Body of pancreas (tissue), 4 donors: ENCODE data around the gene NCAPD2. TPM values are rescaled to one million over a fixed set of nuclear protein-coding genes. Genes with fewer than 3 reads are reported as not detected.
"Not testable (repeated sequence)": the region's sequence is repeated elsewhere in the genome, so short reads cannot be mapped to it uniquely, and the experiment has no call there.

Experiments
- ATAC-seq: fragments of 150-250 bp; one replicate; pipeline ENCODE4 v1.9.1; 2016
- DNase-seq, 4 donors: peaks; one replicate each; pipeline ENCODE4 v3.0.0-alpha.2; 2019
- H3K27ac ChIP-seq, 4 donors: fragments of 200-600 bp; sonication (generic); 1 replicate in 3 of 4; 2 replicates in 1 of 4; pipeline versions ENCODE4 v1.5.1 to v1.6.1; 2016 to 2019; ENCODE audit warnings: mild to moderate bottlenecking in 1 of 4, mixed read lengths in 1 of 4, moderate library complexity in 1 of 4
- H3K27me3 ChIP-seq, 2 donors: fragments of 200-600 bp; sonication (generic); one replicate each; pipeline ENCODE4 v1.6.0; 2016; ENCODE audit warnings: mild to moderate bottlenecking in 1 of 2
- H3K36me3 ChIP-seq, 2 donors: fragments of 200-600 bp; sonication (generic); replicated peaks in 1 of 2; 2 replicates each; pipeline ENCODE4 v1.5.1; 2016; ENCODE audit warnings: low read depth in 2 of 2; ENCODE audit not compliant: insufficient read depth in 1 of 2
- H3K4me1 ChIP-seq: fragments of 200-600 bp; sonication (generic); one replicate; pipeline ENCODE4 v1.6.0; 2016
- H3K4me3 ChIP-seq, 2 donors: fragments of 200-600 bp; sonication (generic); 1 replicate in 1 of 2; 2 replicates in 1 of 2; pipeline ENCODE4 v1.5.1; 2016 to 2019
- H3K9me3 ChIP-seq, 3 donors: fragments of 200-600 bp; sonication (generic); 1 replicate in 2 of 3; 2 replicates in 1 of 3; pipeline ENCODE4 v1.5.1; 2016
- POLR2A ChIP-seq, 3 donors: fragments of 450-650 bp; IDR thresholded peaks; one replicate each; pipeline ENCODE4 v1.6.1; 2016; ENCODE audit warnings: antibody characterized with exemption in 3 of 3, mild to moderate bottlenecking in 2 of 3
- WGBS, 2 donors: methylation state at CpG; one replicate each; pipeline ENCODE4 v1.1.5; 2017; 5-methylcytosine and 5-hydroxymethylcytosine counted together
- intact Hi-C: fragments of 100-400 bp; cut with DNase I; formaldehyde crosslinking; loops from one replicate; pipeline ENCODE4 v1.15.1; 2023
- total RNA-seq, 2 donors: library from RNA; depleted of rRNA; stranded (reverse); fragments of >200 nt; gene quantifications; one replicate each; pipeline ENCODE4 v1.1.0, GENCODE V29; 2016
- TF ChIP-seq, protein P1 (sequence below), 7 experiments: fragments of 450-650 bp in 4 of 7; fragments of 200-600 bp in 3 of 7; sonication (generic) in 3 of 7; IDR thresholded peaks; one replicate each; pipeline ENCODE4 v1.5.1; 2016 to 2019; ENCODE audit warnings: antibody characterized with exemption in 7 of 7

The NCAPD2 gene
- total RNA-seq, 2 donors from 2014 or later = 9.3 to 46.1 TPM

DNA sequence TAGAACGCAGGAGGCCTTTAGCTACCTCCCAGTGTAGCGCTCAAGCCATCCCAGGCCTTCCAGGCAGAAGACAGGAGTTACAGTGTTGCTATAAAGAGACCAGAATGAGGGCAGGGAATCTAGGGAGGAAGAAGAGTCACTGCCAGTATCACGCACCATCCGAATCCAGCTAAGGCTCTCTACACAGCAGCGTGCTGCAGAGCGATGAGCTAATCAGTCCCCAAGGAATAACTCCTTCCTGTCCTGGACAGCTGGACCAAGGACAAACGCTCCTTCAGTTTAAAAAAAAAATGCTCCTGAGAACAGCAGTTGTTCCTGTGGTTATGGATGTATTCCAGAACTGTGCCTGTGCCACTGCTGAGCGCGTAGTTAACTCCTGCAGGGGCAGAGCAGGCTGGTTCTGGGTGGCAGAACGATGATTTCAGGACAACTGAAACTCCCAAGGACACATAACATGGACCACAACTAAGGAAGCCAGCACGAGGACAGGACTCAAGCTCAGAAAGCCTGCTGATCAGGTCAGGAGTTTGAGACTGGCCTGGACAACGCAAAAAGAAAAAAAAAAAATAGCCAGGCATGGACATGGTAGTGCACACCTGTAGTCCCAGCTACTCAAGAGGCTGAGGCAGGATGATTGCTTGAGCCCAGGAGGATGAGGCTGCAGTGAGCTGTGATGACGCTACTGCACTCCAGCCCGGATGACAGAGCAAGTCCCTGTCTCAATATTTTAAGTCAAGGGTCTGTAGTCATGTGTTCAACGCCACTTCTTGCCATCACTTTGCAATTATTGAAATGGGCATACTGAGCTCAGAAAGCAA lies 59.4 kb downstream of the NCAPD2 start:
- Histone ChIP-seq H3K9me3 (no peaks in the 10 kb centered on the region), H3K4me1 (peaks cover 36% of the 10 kb centered on the region), H3K27ac (peak overlapping the region in 1 of 4 donors; percentile 35), H3K36me3 (no peaks in the 10 kb centered on the region), H3K27me3 (no peaks in the 10 kb centered on the region), H3K4me3 (no peak overlapping the region)
- peak; percentile 10 for ATAC-seq
- intact Hi-C loops = no loop called here
- TF ChIP-seq, protein P1, sequence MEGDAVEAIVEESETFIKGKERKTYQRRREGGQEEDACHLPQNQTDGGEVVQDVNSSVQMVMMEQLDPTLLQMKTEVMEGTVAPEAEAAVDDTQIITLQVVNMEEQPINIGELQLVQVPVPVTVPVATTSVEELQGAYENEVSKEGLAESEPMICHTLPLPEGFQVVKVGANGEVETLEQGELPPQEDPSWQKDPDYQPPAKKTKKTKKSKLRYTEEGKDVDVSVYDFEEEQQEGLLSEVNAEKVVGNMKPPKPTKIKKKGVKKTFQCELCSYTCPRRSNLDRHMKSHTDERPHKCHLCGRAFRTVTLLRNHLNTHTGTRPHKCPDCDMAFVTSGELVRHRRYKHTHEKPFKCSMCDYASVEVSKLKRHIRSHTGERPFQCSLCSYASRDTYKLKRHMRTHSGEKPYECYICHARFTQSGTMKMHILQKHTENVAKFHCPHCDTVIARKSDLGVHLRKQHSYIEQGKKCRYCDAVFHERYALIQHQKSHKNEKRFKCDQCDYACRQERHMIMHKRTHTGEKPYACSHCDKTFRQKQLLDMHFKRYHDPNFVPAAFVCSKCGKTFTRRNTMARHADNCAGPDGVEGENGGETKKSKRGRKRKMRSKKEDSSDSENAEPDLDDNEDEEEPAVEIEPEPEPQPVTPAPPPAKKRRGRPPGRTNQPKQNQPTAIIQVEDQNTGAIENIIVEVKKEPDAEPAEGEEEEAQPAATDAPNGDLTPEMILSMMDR (IDR thresholded peaks at IDR 0.05) = no peak
- TF ChIP-seq POLR2A (IDR thresholded peaks at IDR 0.05) = no peak
- 55 to 71% methylated on average over 15 of the region's 15 CpGs for WGBS, 2 donors
- DNase-seq = no peak

- ATAC-seq (peak; percentile 60), DNase-seq (peak; percentile 74 to 81 (median 76))
- Histone ChIP-seq H3K27me3 (no peaks in the 10 kb centered on the region), H3K4me1 (peaks cover 36% of the 10 kb centered on the region), H3K27ac (peak overlapping the region in 1 of 4 donors; percentile 43), H3K36me3 (peaks cover under 1 to 2% of the 10 kb centered on the region in 2 donors), H3K4me3 (no peak overlapping the region), H3K9me3 (no peaks in the 10 kb centered on the region)
- 48 to 56% methylated on average over 19 to 22 of the region's 22 CpGs for WGBS, 2 donors
- intact Hi-C loops = no loop called here
- TF ChIP-seq, protein P1 (IDR thresholded peaks at IDR 0.05) = peak in 6 of 7 experiments; percentile 36 to 60 (median 50)
- no peak for TF ChIP-seq POLR2A (IDR thresholded peaks at IDR 0.05)
These were observed 60.5 kb downstream of the NCAPD2 start for GRCh38 chr12:6554168-6555017.

DNA sequence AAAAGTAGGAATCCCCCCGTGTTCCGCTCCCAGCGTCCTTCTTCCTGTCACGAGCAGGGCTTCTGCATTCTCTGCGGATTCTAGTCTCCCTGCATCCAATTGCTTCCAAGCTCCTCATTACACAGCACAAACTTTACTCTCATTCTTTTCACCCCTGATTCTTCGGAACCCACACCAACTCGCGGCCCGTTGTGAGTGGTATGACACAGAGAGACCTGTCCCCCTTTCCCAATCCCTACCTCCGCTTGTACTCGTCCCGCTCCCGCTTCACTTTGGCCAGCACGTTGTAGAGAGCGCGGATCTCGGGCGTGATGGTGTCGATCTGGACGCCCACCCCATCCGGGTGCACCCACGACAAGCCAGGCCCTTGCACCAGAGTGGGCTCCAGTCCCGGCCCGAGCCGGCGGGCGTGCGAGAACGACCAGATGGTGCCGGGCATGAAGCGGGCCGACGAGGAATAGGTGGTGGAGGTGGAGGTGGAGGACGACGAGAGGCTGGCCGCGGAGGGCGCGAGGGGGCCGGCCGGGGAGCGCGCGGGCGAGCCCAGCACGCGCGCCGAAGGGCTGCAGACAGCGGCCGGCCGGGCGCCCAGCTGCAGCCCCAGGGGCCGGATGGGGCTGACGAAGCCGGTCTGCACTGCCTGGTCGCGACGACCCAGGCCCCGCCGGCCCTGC lies 61.3 kb downstream of the NCAPD2 start:
- ATAC-seq = peak; percentile 1
- peak overlapping the region in 1 of 4 donors; percentile 43 for H3K27ac ChIP-seq
- WGBS, 2 donors = 15 to 40% methylated on average over 21 to 45 of the region's 61 CpGs
- peaks cover 4 to 8% of the 10 kb centered on the region in 2 donors for H3K36me3 ChIP-seq
- intact Hi-C loops = no loop called here
- DNase-seq = no peak
- H3K4me3 ChIP-seq = peak overlapping the region in 1 of 2 donors; percentile 85
- H3K27me3 ChIP-seq = no peaks in the 10 kb centered on the region
- TF ChIP-seq, protein P1 (IDR thresholded peaks at IDR 0.05) = no peak
- no peak for TF ChIP-seq POLR2A (IDR thresholded peaks at IDR 0.05)
- H3K9me3 ChIP-seq = no peaks in the 10 kb centered on the region
- peaks cover 36% of the 10 kb centered on the region for H3K4me1 ChIP-seq

GRCh38 chr12:6556496-6556817 lies 62.6 kb downstream of the NCAPD2 start:
- H3K36me3 ChIP-seq = peaks cover 4 to 19% of the 10 kb centered on the region in 2 donors
- H3K27ac ChIP-seq, H3K4me3 ChIP-seq, DNase-seq, H3K27me3 ChIP-seq, intact Hi-C loops, H3K9me3 ChIP-seq, ATAC-seq: not testable (repeated sequence)
- WGBS, 2 donors = 77 to 94% methylated on average over 7 of the region's 7 CpGs
- peaks cover 36% of the 10 kb centered on the region for H3K4me1 ChIP-seq

DNA sequence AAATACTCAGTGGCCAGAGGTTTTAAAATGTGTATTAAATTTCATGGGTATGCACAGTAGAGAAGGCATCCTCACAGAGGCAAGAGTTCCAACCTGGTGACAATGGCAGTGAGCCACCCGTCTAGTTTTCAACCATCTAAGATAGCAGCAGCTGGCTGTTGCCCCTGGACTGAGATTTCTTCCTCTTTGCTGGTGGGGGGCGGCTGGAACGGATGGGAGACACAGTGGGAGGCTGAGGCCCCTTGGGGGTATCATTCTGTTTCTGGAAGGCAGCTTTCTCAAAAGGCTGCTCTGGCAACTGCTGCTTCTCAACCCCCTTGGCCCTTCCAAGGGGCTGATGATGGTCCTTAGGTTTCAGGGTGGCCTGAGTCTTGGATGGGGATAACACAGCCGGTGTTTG lies 63.0 kb downstream of the NCAPD2 start:
- Histone ChIP-seq H3K4me1 (peaks cover 35% of the 10 kb centered on the region), H3K27me3 (no peaks in the 10 kb centered on the region), H3K9me3 (no peaks in the 10 kb centered on the region), H3K36me3 (peaks cover 4 to 19% of the 10 kb centered on the region in 2 donors), H3K4me3 (no peak overlapping the region), H3K27ac (no peak overlapping the region)
- WGBS, 2 donors = 72 to 77% methylated on average over 3 to 4 of the region's 4 CpGs
- DNase-seq (no peak), ATAC-seq (no peak)
- intact Hi-C loops = no loop called here
- TF ChIP-seq POLR2A (IDR thresholded peaks at IDR 0.05) = no peak
- TF ChIP-seq, protein P1 (IDR thresholded peaks at IDR 0.05) = no peak
